ENCODE results near the gene CAPG.

Gene CAPG

DNA sequence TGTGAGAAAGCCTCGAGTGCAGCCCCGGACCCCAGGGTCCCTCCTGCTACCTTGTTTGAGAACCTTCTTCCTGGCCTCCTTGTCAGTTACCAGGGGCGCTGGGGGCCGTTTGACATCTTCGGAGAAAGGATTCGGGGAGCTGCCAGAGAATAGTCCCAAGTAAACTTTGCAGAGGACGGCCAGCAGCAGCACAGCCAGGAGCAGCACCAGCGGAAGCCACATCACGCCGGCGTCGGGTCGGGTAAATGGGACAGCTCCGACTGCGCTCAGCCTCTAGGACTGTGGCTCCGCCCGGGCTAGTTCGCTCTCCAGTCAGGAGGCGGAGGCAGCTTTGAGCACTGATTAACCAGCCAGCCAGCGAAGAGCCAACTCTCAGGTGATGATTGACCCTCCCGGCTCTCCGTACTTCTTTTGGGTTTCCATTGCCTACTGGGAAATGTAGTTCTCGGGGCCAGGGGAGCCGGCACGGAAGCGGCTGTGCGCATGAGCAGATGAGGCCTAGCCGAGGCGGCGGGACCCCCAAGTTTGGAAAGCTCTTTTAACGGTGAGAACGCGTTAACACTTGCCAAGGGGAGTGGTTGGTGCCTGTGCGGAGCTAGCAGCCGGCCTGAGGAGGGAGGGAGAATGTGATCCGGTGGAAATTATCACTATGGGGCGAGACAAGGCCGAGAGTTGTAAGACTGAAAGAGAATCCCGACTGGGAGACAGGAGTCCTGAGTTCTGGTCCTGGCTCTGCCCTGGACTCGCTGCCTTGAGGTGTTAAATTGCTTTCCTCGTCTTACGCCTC lies 55.7 kb downstream of the CAPG start, which contains the start of the genes ELMOD3 and RETSAT (continued):
- TF ChIP-seq, protein P1, sequence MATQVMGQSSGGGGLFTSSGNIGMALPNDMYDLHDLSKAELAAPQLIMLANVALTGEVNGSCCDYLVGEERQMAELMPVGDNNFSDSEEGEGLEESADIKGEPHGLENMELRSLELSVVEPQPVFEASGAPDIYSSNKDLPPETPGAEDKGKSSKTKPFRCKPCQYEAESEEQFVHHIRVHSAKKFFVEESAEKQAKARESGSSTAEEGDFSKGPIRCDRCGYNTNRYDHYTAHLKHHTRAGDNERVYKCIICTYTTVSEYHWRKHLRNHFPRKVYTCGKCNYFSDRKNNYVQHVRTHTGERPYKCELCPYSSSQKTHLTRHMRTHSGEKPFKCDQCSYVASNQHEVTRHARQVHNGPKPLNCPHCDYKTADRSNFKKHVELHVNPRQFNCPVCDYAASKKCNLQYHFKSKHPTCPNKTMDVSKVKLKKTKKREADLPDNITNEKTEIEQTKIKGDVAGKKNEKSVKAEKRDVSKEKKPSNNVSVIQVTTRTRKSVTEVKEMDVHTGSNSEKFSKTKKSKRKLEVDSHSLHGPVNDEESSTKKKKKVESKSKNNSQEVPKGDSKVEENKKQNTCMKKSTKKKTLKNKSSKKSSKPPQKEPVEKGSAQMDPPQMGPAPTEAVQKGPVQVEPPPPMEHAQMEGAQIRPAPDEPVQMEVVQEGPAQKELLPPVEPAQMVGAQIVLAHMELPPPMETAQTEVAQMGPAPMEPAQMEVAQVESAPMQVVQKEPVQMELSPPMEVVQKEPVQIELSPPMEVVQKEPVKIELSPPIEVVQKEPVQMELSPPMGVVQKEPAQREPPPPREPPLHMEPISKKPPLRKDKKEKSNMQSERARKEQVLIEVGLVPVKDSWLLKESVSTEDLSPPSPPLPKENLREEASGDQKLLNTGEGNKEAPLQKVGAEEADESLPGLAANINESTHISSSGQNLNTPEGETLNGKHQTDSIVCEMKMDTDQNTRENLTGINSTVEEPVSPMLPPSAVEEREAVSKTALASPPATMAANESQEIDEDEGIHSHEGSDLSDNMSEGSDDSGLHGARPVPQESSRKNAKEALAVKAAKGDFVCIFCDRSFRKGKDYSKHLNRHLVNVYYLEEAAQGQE (tag by site-specific recombination; IDR thresholded peaks at IDR 0.05) = peak; percentile 78; the same call in 1 of the 2 replicates
- peak; percentile 58 for TF ChIP-seq SP2 (tag by site-specific recombination; IDR thresholded peaks at IDR 0.05)
- no peak for TF ChIP-seq ZNF658 (tag by site-specific recombination; IDR thresholded peaks at IDR 0.05)
- no peak for TF ChIP-seq ZNF155 (tag by site-specific recombination; IDR thresholded peaks at IDR 0.05)
- TF ChIP-seq, protein P2, sequence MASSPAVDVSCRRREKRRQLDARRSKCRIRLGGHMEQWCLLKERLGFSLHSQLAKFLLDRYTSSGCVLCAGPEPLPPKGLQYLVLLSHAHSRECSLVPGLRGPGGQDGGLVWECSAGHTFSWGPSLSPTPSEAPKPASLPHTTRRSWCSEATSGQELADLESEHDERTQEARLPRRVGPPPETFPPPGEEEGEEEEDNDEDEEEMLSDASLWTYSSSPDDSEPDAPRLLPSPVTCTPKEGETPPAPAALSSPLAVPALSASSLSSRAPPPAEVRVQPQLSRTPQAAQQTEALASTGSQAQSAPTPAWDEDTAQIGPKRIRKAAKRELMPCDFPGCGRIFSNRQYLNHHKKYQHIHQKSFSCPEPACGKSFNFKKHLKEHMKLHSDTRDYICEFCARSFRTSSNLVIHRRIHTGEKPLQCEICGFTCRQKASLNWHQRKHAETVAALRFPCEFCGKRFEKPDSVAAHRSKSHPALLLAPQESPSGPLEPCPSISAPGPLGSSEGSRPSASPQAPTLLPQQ (tag by site-specific recombination; IDR thresholded peaks at IDR 0.05) = peak; percentile 58; the same call in 1 of the 2 replicates
- TF ChIP-seq HOXD13 (CRISPR knock-in tag; IDR thresholded peaks at IDR 0.05; ENCODE audit: borderline replicate concordance) = no peak
- 0 out of 2 replicates have a peak, but pooled peaks have one; percentile 76 for TF ChIP-seq ZNF501 (tag by site-specific recombination; IDR thresholded peaks at IDR 0.05)
- no peak for TF ChIP-seq ZNF585B (tag by site-specific recombination; IDR thresholded peaks at IDR 0.05)

DNA sequence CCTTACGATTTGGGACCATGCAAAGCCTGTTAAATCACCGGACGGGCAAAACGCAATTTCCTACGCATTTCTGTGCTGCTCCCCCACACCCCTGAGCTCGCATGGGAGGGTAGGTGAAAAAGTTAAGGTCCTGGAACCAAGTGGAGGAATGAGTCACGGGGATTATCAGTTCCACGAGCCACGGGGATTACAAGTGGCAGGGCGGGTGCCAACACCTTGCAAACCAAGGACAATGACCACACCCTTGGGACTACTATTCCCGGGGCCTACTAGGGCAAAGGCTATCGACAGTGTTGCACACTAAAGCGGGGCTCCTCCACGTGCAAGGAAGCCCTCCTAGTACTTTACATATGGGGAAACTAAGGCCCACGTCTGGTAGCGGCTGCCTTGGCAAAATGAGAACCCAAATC lies 56.3 kb downstream of the CAPG start:
- Histone ChIP-seq H3K9me3 (ENCODE audit: control insufficient read depth, insufficient read depth, low read depth, low read length) (no peaks in the 10 kb centered on the region), H3K36me3 (ENCODE audit: control insufficient read depth in 2 of 2, insufficient read depth in 1 of 2, low read length in 2 of 2) (peaks cover 29 to 59% of the 10 kb centered on the region in 2 experiments), H3K27ac (ENCODE audit: extremely low read depth, low read depth, low read length) (peak overlapping the region; percentile 66; the same call in 1 of the 2 replicates), H3K4me3 (ENCODE audit: low read depth, low read length) (peak overlapping the region; percentile 50), H3K4me1 (ENCODE audit: control insufficient read depth, insufficient read depth, low read length) (no peaks in the 10 kb centered on the region; the same call in 1 of the 2 replicates)
- ChIA-PET POLR2A (interaction anchor here (0.9 to 3.0 kb wide), 18 partner anchors 8 to 383 kb away, joined by 3 to 28 read pairs (median 6); partner anchors contain the start of genes C2orf68, GGCX, KCMF1 and MAT2A), CTCF (interaction anchor here (0.6 to 1.3 kb wide), 4 partner anchors 13 to 198 kb away, joined by 3 to 6 read pairs (median 4); partner anchors contain the start of gene MAT2A)
- TF ChIP-seq YY1 (tag by site-specific recombination; IDR thresholded peaks at IDR 0.05) (no peak), KLF7 (tag by site-specific recombination; IDR thresholded peaks at IDR 0.05; ENCODE audit: borderline replicate concordance) (peak; percentile 41; the same call in 1 of the 2 replicates), ZSCAN16 (tag by site-specific recombination; IDR thresholded peaks at IDR 0.05) (no peak), SP7 (tag by site-specific recombination; IDR thresholded peaks at IDR 0.05) (no peak), ZFP69B (tag by site-specific recombination; IDR thresholded peaks at IDR 0.05) (no peak), ZNF266 (tag by site-specific recombination; IDR thresholded peaks at IDR 0.05; ENCODE audit: low read depth) (no peak), KLF9 (tag by site-specific recombination; IDR thresholded peaks at IDR 0.05; ENCODE audit: low read depth) (no peak; the same call in 1 of the 2 replicates), ZNF214 (tag by site-specific recombination; IDR thresholded peaks at IDR 0.05; ENCODE audit: borderline replicate concordance) (no peak), ZNF2 (tag by site-specific recombination; IDR thresholded peaks at IDR 0.05) (no peak), ZNF664 (tag by site-specific recombination; IDR thresholded peaks at IDR 0.05) (no peak), ZNF146 (tag by site-specific recombination; IDR thresholded peaks at IDR 0.05) (no peak), ZNF514 (tag by site-specific recombination; IDR thresholded peaks at IDR 0.05) (no peak)
- TF ChIP-seq, protein P3, sequence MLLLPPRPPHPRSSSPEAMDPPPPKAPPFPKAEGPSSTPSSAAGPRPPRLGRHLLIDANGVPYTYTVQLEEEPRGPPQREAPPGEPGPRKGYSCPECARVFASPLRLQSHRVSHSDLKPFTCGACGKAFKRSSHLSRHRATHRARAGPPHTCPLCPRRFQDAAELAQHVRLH (tag by site-specific recombination; IDR thresholded peaks at IDR 0.05) = no peak
- TF ChIP-seq, protein P4, sequence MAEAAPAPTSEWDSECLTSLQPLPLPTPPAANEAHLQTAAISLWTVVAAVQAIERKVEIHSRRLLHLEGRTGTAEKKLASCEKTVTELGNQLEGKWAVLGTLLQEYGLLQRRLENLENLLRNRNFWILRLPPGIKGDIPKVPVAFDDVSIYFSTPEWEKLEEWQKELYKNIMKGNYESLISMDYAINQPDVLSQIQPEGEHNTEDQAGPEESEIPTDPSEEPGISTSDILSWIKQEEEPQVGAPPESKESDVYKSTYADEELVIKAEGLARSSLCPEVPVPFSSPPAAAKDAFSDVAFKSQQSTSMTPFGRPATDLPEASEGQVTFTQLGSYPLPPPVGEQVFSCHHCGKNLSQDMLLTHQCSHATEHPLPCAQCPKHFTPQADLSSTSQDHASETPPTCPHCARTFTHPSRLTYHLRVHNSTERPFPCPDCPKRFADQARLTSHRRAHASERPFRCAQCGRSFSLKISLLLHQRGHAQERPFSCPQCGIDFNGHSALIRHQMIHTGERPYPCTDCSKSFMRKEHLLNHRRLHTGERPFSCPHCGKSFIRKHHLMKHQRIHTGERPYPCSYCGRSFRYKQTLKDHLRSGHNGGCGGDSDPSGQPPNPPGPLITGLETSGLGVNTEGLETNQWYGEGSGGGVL (tag by site-specific recombination; IDR thresholded peaks at IDR 0.05) = no peak
- TF ChIP-seq, protein P5, sequence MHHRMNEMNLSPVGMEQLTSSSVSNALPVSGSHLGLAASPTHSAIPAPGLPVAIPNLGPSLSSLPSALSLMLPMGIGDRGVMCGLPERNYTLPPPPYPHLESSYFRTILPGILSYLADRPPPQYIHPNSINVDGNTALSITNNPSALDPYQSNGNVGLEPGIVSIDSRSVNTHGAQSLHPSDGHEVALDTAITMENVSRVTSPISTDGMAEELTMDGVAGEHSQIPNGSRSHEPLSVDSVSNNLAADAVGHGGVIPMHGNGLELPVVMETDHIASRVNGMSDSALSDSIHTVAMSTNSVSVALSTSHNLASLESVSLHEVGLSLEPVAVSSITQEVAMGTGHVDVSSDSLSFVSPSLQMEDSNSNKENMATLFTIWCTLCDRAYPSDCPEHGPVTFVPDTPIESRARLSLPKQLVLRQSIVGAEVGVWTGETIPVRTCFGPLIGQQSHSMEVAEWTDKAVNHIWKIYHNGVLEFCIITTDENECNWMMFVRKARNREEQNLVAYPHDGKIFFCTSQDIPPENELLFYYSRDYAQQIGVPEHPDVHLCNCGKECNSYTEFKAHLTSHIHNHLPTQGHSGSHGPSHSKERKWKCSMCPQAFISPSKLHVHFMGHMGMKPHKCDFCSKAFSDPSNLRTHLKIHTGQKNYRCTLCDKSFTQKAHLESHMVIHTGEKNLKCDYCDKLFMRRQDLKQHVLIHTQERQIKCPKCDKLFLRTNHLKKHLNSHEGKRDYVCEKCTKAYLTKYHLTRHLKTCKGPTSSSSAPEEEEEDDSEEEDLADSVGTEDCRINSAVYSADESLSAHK (tag by site-specific recombination; IDR thresholded peaks at IDR 0.05) = no peak
- TF ChIP-seq, protein P6, sequence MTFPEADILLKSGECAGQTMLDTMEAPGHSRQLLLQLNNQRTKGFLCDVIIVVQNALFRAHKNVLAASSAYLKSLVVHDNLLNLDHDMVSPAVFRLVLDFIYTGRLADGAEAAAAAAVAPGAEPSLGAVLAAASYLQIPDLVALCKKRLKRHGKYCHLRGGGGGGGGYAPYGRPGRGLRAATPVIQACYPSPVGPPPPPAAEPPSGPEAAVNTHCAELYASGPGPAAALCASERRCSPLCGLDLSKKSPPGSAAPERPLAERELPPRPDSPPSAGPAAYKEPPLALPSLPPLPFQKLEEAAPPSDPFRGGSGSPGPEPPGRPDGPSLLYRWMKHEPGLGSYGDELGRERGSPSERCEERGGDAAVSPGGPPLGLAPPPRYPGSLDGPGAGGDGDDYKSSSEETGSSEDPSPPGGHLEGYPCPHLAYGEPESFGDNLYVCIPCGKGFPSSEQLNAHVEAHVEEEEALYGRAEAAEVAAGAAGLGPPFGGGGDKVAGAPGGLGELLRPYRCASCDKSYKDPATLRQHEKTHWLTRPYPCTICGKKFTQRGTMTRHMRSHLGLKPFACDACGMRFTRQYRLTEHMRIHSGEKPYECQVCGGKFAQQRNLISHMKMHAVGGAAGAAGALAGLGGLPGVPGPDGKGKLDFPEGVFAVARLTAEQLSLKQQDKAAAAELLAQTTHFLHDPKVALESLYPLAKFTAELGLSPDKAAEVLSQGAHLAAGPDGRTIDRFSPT (tag by site-specific recombination; IDR thresholded peaks at IDR 0.05) = peak; percentile 43; the same call in 1 of the 2 replicates

All from HEK293 (cell line).